Gastroesophageal sphincter (tissue), 3 donors: ENCODE measurements around the gene TENM3.

Source experiments
- CTCF ChIP-seq, 4 experiments: fragments of 200-600 bp in 2 of 4; fragments of 450-650 bp in 2 of 4; sonication (generic) in 1 of 4; IDR thresholded peaks; one replicate each; pipeline ENCODE4 v1.5.1; 2017 to 2019; ENCODE audit warnings: antibody characterized with exemption in 4 of 4, mild to moderate bottlenecking in 2 of 4, moderate library complexity in 2 of 4
- EP300 ChIP-seq: sonication (generic); formaldehyde crosslinking; IDR thresholded peaks from one replicate; pipeline ENCODE4 v1.6.1; 2017; ENCODE audit warnings: antibody characterized with exemption, mild to moderate bottlenecking
- POLR2A ChIP-seq, 2 donors: fragments of 450-650 bp; IDR thresholded peaks; one replicate each; pipeline ENCODE4 v1.6.1; 2017; ENCODE audit warnings: antibody characterized with exemption in 2 of 2, mild to moderate bottlenecking in 2 of 2, moderate library complexity in 1 of 2

DNA sequence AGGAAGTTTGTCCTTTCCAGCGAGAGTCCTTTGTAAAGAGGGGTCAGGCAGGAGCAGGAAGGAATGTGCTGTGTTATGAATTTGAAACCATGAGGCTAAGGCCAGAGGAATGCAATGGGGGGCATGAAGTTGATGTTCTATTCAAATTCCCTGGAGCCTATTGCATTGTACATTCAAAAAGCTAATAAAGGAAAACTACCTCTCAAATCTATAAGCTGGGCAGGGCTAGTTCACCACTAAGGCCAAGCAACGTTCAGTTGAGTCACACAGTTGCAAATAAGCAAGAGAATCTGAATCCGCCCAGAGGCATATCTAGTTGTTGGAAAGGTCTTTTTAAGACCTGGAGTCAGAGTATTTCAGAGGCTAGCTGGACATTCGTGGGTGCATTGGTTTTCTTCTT, 525.6 kb downstream of the TENM3 start:
- TF ChIP-seq CTCF (IDR thresholded peaks at IDR 0.05) = no peak
- no peak for TF ChIP-seq POLR2A (IDR thresholded peaks at IDR 0.05)
- no peak for TF ChIP-seq EP300
